HG03432 (cell line): Measurements from ENCODE around the gene MBNL2.

Experiments used
- ATAC-seq: cut with Tn5 transposase; IDR thresholded peaks from one replicate; pipeline ENCODE4 v1.9.1; 2021; ENCODE audit warnings: mild to moderate bottlenecking, moderate library complexity; ENCODE audit not compliant: unreplicated experiment

MBNL2 gene

GRCh38 chr13:97401421-97401820 lies 179.3 kb downstream of the MBNL2 start:
- ATAC-seq, result no peak

DNA sequence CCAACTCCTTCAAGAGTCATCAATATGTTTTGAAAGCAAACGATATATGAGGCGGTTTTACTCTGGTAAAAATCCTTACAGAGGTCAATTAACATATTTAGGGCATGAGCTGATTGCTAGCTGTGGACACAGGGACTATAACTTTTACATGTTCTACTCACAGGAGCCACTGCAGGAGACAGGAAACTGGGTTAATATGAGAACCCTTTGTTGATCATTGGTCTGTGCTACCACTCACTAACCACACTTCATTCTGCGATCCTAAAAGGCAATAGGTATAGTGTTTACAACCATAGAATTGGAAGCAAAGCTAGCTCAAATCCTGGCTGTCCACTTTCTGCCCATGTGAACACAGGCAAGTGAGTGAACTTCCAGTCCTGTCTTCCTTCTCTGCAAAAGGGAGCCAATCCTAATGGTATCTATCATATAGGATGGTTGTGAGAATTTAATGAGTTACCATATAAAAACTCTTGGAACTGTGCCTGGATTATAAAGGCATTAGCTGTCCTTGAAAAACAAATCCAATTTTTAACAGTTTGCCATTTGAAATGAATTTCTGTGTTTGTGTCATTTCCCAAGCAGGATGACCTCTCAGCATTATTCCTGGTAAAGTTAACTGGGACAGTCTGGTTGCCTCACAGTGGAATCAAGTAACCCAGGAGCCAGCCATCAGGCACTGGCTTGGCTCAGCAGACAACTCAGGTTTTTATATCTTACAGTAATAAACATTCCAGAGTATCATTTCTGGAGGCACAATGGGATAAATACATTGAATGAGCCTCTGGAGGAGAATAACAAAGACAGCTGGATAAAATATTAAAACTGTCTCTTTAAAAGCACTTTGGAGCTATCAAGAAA lies 182.0 kb downstream of the MBNL2 start:
- no peak for ATAC-seq

- no peak for ATAC-seq
Observed at GRCh38 chr13:97407540-97407939, 185.4 kb downstream of the MBNL2 start.

DNA sequence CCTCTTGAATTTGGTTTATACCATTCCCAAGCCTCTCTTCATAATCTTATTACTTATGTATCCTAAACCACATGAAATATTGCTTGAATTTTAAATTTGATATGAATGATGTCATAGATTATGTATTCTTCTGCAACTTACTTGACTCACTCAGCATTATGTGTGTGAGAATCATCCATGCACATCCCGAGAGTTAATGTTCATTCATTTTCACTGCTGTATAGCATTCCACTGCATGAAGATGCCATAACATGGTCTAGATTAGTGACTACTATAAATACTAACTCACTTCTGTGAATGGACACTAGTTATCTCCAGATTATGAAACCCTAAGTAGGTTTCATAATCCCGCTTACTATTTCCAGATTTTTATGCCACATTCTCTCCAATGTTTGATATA lies 186.8 kb downstream of the MBNL2 start:
- ATAC-seq, result no peak

GRCh38 chr13:97411984-97412383 lies 189.9 kb downstream of the MBNL2 start:
- no peak for ATAC-seq

DNA sequence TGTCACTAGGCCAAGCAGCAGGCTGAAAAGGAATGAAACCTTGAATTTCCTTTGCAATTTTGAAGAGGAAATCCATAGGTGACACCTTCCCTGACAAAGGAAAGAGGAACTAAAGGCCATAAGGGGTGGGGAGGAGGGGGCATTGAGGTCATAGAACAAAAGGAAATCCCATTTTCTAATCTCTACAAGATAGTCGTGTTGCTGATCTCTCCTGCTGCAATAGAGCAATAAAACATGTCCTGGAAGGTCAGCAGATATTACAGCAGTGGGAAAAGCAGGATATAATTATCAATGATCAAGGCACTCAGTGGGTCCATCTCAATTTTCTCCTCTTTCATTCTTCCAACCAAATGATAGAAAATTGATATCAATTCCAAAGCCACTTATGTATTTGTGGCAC lies 191.6 kb downstream of the MBNL2 start:
- ATAC-seq, result no peak

GRCh38 chr13:97414392-97414791 lies 192.3 kb downstream of the MBNL2 start:
- ATAC-seq, result no peak

DNA sequence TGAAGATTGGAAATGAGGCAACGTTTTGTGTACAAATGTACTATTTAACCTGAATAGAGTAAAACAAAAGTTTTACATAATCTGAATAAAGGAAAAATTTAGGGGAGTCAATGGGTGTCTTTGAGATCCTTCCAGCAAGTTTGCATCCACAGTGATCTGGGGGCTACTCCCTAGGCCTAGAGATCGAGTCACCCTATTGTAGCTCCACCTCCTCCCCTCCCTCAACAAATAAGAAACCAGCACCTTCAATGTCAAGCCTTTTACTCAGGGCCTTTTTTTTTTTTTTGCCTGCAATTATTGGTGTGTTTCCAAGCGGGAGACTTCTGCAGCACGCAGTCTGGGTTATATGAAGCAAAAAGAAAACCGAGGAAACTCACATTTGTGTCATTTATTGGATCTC lies 195.6 kb downstream of the MBNL2 start:
- no peak for ATAC-seq

DNA sequence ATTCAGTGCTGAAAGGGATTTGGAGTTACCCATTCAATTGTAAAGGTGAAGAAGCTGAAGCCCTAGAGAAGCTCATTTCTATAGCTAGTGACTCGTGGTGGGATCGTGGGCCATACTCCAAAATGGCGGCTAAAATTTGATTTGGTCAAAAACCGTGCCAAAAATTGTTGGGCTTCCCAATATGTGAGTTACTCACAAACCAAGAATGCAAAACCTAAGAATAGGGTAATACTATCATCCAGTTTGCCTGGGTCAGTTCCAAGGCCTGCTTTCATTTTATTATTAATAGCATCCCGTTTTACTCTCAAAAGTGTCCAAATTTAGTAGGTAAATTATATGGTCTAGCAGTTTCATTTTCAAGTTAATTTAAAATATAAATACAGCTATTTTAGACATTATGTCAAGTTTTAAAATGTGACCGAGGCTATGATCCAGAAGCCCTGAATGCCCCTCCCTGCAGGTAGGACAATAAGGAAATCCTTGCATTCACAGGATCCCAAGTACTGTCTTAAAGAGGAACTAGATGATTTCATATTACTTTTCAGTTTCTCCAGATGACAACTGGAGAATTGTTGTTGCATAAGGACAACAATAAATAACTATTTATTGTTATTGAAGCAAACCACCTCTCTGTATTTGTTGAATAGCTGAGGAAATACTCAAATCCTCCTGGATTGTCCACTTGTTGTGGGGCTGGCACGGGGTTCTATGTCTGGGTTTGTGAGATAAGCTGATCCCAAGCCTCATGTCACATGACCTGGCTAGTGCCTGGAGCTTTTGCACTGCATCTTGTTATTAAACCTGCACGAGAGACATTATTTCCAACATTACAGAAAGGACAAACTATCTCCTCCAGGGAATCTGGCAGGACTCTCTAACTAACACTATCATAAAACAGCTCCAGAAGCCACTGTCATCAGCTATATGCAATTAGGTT lies 200.3 kb downstream of the MBNL2 start:
- no peak for ATAC-seq

DNA sequence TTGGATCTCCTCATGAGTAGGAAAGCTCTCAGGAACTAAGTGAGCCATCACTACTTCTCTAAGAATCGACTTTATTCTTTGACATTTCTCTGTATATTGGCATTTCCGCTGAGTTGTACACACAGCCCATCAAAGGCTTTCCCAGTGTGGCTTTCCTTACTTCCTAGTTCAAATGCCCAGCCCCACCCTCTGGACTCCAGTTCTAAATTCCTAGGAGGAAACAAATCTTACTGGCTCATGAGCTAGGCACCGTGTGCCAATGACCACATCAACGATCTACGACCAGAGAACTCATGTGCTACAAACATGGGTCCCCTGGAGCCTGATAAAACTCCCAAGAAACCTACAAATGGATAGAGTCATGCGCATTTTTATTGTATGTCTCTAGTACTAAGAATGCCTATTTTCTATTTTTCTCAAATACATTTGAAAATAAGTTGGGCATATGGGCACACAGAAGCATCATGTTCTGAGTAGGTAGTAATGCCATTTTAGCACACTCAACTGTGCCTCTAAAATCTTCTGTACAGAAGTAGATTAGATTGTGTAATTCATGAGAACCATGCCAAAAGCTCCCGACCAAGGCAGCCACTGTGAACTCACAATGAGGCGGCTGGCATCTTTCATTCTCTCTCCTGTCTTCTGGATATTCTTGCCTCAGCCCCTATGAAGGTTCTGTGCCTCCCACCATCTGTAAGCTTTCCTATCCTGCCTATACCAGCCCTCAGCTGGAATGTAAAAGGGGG lies 201.3 kb downstream of the MBNL2 start:
- ATAC-seq, result no peak

DNA sequence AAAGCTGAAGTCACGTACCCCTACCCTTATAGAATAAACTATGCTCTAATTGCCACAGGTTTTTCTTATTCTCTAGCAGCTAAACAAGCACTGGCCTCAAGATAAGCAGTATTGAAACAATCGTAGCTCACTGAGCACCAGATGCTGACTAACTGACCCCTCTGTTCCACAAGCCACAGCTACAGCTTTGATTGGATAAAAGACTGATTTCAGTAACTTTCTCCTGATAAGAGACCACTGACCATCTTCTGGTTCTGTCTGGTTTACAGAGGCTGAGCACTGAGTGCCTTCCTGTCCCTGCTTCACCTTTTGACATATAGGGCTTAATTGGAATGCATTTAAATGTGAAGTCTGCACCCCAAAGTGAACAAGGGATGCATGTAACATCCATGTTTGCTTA lies 203.5 kb downstream of the MBNL2 start:
- ATAC-seq, result no peak

DNA sequence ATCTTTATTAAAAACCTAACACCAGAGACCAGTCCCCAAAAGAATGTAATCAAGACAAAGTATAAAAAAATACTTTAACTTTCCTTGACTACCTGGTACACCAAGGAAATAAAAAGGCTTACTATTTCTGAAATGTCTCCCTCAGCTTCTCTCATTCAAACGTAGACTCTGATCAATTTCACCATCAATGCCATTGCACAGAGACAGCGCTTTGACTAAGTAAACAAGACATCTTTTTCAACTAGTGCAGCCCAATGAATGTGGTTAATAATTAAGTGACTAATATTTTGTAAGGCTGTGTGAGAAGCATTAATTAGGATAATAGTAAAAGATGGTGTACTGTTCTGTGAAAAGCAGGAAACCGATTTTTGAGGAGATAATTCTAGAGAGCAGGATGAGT lies 204.6 kb downstream of the MBNL2 start:
- no peak for ATAC-seq

- no peak for ATAC-seq
Observed at GRCh38 chr13:97429681-97430081, 207.5 kb downstream of the MBNL2 start.

DNA sequence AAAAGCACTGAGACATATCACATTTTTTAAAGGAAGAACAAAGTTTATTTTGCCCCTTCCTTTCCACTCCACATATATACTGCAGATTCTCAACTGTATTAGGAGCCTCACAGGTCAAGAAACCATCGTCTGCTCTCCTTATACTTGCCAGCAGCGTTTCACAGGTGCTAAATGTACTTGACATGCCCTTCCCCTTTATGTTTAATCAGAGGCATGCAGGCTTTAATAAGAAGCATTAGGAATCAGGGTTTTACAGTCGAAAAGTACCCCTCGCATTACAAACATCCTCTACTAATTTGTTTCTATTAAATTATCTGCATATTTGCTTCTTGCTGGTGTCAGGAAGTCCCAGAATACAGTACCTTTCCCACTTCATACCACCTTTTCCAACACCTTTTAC lies 208.2 kb downstream of the MBNL2 start:
- no peak for ATAC-seq

DNA sequence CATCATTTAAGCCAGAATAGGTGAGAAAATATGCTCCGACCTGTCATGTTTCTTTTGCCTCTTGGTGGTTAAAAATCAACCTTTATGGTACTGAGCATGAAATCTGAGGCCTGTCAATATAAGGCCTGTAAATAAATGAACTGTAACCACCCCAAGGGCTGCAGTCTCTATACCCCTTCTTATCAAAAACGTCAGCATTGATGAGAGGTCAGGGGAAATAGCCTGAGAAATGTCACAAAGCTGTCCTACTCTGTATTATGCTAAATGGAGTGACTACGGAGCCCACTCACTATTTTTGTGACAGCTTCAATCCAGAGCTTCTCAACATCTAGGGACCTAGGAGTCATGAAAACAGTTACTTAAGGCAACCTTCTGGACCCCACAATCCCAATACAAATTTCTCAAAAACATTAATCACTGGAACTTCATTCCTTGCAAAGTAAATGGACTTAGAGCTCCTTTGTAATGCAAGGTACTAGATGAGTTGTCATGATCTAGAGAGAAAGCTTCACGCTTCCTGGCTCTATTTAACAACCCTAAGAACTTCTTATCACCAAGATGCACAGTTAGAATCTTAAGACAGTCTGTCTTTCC lies 209.1 kb downstream of the MBNL2 start:
- ATAC-seq, result no peak

DNA sequence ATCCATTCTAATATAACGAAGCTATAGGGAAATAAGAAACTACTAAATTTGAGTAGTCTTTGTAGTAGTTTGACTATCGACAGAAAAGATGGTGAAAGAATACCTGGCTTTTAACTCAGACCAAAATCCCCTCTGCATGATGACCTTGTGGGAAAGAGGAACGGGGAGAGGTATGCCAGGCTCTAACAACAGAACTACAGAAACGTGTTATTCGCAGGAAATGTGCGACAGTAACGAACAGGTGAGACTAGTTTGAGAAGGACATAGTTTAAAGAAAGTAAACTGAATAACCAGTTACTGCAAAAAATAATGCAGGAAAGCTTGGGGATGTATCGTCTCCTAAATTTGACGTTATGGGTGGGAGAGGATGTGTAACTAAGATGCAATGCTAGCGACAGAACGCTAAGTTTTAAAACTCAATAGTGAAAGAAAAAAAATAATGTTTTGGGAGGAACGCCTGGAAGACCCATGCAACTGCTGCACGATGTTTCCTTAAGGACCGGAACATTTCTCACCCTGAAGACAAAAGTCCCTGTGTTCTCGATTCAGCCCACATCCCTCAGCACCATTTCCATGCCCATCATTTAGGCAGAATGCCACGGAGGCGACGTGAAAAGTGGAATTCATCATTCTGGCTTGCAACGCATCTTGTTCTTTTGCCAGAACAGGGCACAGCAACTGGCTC lies 210.2 kb downstream of the MBNL2 start:
- no peak for ATAC-seq

DNA sequence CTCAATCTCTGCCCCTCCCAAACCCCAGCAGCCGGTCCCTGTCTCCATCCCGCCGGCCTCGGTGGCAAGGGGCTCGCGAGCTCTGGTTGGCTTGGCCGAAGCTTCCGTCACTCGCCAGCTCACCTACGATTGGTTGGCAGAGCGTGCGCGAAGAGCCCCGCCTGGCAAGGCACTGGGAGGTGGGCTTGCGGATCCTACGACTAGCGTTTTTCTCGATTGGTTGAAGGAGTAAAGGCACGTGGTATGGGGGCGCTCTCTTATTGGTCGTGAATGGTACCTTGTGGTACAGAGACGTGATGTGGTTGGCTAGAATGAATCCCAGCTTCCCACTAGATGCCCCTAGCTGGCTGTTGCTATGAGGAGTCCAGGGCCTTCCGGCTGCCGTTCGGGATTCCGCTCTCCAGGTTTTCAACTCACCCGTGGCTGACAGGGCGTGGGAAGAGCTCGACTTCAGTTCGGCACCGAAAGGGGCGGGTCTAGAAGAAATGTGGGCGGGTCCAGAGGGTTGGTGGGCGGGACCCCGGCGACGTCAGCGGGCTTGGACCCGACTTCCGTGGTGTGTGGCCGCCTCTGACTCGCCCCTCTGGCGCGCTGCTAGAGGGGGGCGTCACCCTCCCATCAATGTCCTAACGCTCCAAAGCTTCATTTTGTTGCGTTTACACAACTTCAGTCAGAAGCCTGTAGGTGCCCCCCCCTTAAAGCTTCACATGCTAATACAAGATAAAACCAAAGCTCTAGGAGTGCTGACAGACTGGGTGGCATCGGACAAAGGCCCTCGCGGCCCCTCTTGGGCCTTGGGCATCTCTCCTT lies 211.0 kb downstream of the MBNL2 start:
- peak; percentile 79 for ATAC-seq

DNA sequence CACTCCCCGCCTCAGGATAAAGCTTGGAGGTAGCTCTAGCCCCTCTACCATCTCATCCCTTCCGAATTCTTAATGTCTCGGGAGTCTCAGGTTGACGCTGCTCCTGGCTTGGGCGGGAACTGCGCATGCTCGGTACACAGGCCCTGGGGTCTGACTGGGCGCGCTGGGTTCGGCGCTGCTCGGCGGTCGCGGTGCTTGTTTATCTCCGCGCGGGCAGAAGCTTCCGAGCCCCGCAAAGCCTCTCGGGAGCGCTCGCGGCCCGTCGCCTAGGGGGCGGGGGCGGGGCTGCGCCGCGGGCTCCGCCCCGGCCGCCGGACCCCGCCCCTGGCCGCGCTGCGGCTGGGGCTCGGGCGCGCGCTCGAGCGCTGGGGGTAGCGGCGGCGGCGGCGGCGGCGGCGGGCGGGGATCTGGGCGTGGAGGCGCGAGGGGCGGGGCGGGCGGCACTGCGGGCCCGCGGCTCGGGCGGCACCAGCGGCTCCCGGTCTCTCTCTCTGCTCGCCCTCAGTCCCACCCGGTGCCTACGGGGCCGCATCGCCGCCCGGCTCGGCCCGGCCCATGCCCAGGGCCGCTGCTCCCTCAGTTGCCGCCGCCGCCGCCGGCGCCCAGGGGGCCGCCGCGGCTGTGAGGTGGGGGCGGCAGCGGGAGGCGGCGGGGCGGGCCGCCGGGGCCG lies 211.7 kb downstream of the MBNL2 start, which contains the start of gene RAP2A:
RAP2A (plus strand) TSS at position 443 of the 670 bp plus-strand sequence. CDS start 302 bp downstream, outside the sequence.
- ATAC-seq, result peak; percentile 52
